ENCODE results near the gene STK35. TPM values are rescaled to one million over a fixed set of nuclear protein-coding genes. Genes with fewer than 3 reads are reported as not detected.

Gene STK35
- total and polyA plus RNA-seq, 9 of the 15 experiments (the other 6 are each of a cell fraction or from before 2014, with no cell fraction given): 1.0 to 11.0 (median 6.3) TPM

DNA sequence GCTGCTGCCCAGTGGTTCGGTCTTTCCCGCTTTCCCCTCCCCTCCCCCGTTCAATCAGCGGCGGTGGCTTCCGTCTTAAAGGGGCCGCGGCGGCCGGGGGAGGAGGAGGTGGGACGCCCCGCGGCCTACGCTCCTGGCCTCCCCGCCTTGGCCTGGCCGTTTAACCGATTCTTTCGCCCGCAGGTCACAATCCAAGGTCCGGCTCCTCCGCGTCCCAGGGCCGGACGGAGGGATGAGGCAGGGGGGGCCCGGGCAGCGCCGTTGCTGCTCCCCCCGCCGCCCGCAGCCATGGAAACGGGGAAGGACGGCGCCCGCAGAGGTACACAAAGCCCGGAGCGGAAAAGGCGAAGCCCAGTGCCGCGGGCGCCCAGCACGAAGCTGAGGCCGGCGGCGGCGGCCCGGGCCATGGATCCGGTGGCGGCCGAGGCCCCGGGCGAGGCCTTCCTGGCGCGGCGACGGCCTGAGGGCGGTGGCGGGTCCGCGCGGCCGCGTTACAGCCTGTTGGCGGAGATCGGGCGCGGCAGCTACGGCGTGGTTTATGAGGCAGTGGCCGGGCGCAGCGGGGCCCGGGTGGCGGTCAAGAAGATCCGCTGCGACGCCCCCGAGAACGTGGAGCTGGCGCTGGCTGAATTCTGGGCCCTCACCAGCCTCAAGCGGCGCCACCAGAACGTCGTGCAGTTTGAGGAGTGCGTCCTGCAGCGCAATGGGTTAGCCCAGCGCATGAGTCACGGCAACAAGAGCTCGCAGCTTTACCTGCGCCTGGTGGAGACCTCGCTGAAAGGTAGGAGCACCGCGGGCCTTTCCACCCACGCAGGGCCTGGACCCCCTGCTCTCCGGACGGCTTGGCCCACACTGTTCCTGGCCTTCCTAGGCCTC is 1.2 kb downstream of the STK35 start (continued):
- TF ChIP-seq HDAC8 (tag; IDR thresholded peaks at IDR 0.05) (no peak), HNRNPLL (IDR thresholded peaks at IDR 0.05; ENCODE audit: low read depth, low read length, poor library complexity, severe bottlenecking) (no peak), POLR2A (conservative IDR thresholded peaks at IDR 0.05) (peak; percentile 44; the same call in 1 of the 2 replicates), MITF (IDR thresholded peaks at IDR 0.05) (no peak), GTF2F1 (IDR thresholded peaks at IDR 0.05; ENCODE audit: low read depth, low read length) (no peak), SFPQ (IDR thresholded peaks at IDR 0.05; ENCODE audit: low read depth, low read length) (no peak), NR0B1 (IDR thresholded peaks at IDR 0.05; ENCODE audit: partially characterized antibody) (no peak), MNT (conservative IDR thresholded peaks at IDR 0.05) (peak in 1 of 2 experiments; percentile 5; a peak in 1 of 4 replicates), HMG20B (CRISPR knock-in tag; IDR thresholded peaks at IDR 0.05) (no peak), EP300 (IDR thresholded peaks at IDR 0.05; ENCODE audit: low read length) (no peak), TBP (optimal IDR thresholded peaks at IDR 0.05; ENCODE audit: low read depth, low read length) (peak; percentile 29), ZBTB11 (CRISPR knock-in tag; IDR thresholded peaks at IDR 0.05) (no peak), THRAP3 (IDR thresholded peaks at IDR 0.05; ENCODE audit: borderline replicate concordance) (no peak), ZNF224 (CRISPR knock-in tag; IDR thresholded peaks at IDR 0.05) (no peak), NFXL1 (CRISPR knock-in tag; IDR thresholded peaks at IDR 0.05) (no peak), ZNF354B (CRISPR knock-in tag; IDR thresholded peaks at IDR 0.05) (no peak), CBX5 (IDR thresholded peaks at IDR 0.05; ENCODE audit: borderline replicate concordance, low read depth) (no peak)
